ENCODE results near the gene MSLN.
A peak's percentile ranks its signal among the peaks of the same experiment; 100 is the strongest.

Gene MSLN

DNA sequence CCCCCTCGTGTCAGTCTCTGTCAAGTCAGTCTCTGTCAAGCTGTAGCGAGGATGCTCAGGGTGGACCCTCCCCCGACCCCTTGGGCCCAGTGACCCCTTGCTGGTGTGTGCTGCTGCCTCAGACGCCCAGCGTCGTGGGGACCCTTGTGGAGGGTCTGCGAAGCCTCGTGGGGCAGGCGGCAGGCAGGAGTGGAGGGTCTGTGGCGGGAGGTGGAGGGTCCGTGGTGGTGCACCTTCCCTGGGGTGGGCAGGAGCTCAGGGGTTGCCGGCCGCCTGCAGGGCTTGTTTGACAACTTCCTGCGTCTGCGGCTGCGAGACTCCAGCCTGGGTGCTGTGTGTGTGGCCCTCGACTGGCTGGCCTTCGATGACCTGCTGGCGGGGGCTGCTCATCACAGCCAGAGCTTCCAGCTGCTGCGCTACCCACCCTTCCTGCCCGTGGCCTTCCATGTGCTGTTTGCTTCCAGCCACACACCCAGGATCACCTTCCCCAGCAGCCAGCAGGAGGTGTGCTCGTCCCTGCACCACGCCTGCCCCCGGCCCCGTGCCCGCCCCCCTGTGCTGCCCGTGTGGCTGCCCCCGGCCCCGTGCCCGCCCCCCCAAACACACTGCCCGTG is 34.4 kb downstream of the MSLN start:
- DNase-seq, result no peak

DNA sequence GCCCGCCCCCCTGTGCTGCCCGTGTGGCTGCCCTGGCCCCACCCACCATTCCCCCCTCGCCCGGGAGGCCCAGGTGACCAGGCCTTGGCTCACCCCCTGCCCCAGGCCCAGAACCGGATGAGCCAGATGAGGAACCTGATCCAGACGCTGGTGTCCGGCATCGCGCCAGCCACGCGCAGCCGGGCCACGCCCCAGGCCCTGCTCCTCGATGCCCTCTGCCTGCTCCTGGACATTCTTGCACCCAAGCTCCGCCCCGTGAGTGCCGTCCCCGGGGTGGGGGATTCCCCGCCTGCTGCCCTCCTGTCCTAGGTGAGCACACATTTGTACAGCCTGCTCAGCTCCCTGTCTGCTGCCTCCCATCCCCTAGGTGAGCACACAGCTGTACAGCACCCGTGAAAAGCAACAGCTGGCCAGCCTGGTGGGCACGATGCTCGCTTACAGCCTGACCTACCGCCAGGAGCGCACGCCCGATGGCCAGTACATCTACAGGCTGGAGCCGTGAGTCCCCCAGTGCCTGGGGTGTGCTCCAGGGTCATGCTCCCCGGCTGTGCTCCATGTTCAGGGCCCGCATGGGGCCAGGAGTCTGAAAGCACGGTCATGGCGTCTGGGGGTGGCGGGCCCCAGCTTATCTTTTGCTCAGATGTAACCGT is 35.2 kb downstream of the MSLN start:
- DNase-seq, result no peak

DNA sequence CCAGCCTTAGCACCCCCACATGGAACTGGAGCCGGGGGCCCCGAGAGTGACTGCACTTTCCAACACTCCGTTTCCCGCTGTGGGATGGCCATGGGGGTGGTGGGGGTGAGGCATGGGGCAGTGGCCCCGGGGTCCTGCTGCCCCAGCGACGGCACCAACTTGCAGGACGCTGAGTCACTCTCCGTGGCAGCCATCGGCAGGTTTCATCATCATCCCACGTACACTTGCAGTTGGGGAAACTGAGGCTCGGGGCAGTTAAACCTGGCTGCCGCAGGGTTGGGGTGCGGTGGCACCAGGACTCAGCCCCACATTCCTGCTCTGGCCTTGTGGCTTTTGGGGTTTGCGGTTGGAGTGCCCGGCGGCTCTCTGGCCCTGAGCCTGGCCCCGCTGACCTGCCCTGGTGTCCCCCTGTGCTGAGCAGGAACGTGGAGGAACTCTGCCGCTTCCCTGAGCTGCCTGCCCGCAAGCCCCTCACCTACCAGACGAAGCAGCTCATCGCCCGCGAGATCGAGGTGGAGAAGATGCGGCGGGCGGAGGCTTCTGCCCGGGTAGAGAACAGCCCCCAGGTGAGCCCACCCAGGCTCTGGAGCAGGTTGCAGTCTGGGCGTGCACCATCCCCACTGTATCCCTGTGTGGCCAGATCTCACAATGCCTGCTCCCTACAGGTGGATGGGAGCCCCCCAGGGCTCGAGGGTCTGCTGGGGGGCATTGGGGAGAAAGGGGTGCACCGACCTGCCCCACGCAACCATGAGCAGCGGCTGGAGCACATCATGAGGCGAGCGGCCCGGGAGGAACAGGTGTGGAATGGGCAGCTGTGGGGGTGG is 36.0 kb downstream of the MSLN start:
- DNase-seq, result no peak

DNA sequence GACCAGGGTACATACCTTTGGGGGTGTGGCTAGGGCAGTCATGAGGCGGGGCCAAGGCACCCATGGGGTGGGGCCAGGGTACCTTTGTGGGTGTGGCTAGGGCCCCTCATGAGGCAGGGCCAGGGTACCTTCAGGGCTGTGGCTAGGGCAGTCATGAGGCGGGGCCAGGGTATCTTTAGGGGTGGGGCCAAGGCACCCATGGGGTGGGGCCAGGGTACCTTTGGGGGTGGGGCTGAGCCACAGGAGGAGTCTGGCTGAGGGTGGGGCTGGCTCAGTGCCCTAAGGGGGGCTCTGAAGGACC is 36.5 kb downstream of the MSLN start:
- DNase-seq, result no peak

GRCh38 chr16:797686-798085 is 37.2 kb downstream of the MSLN start:
- DNase-seq, result no peak

- no peak for DNase-seq
These were observed 38.1 kb downstream of the MSLN start for GRCh38 chr16:798666-799065.

DNA sequence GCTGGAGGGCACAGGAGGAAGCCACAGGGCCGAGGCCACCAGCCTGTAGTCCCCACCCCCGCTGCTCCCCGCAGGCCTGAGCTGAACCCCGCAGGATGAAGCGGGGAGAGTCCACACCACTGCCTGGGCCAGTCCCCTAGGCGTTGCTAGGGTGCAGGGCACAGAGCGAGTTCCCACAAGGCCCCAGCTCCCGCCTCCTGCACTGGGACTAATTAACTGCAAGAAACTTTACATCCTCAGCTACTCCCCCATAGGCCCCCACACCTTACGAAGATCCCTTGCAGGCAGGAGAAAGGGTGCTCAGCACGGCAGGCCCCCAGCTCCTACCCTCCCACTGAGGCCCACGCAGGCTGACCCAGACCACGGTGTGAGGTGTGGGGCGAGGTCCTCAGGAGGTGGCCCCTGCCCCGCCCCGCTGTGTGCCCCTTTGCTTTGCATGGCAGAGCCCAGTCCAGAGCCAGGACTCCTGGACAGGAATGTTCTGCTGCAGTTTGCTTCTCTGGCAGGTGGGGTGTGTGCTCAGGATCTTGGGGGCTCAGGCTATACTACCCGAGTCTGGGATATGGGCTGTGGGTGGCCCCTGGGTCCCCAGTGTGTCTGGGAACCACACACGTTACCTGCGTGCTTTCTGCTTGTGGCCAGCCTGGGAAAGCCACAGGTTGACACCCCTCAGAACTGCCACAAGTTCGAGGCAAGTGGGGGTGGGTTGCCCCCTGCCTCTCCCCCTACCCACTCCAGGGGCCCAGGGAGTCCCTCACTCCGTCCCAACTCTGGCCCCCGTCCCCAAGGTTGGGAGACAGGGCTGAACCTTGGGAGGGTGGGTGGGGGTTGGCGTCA is 38.8 kb downstream of the MSLN start:
- no peak for DNase-seq

GRCh38 chr16:799948-800833 is 39.7 kb downstream of the MSLN start, which contains the start of gene GNG13:
TSS of gene GNG13 (minus strand) at chr16:800734. CDS start at chr16:799077, 1,657 bp downstream.
- DNase-seq, result peak; percentile 54

DNA sequence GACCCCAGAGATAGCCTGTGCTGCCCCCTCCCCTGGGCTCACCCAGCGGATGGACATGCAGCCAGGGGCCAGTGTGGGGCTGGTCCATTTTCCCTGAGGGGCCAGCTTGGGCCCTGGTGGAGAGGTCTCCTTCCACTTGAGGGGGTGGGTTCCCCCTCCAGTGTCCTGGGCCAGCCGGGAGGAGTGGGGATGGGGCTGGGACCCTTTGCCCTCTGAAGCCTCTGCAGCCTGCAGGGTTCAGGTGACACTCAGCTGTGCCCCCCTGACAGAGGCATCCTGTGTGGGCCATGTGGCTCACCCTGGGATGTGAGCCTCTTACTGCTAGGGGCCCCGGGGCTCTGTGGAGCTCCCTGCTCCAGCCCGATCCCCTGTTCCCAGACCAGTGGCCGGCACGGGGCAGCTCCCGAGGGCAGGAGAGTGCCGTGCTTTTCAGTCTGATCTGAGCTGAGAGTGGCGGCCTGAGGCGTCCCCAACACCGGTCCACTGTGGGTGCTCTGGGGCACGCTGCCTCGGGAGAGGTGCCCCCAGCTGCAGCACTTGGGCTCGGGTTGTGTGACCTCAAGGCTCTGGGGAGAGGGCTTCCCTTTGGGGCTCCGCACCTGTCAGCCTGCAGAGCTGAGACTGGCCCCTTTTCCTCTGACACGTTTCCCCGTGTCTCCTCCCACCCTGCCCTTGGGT is 40.4 kb downstream of the MSLN start:
- DNase-seq, result no peak

DNA sequence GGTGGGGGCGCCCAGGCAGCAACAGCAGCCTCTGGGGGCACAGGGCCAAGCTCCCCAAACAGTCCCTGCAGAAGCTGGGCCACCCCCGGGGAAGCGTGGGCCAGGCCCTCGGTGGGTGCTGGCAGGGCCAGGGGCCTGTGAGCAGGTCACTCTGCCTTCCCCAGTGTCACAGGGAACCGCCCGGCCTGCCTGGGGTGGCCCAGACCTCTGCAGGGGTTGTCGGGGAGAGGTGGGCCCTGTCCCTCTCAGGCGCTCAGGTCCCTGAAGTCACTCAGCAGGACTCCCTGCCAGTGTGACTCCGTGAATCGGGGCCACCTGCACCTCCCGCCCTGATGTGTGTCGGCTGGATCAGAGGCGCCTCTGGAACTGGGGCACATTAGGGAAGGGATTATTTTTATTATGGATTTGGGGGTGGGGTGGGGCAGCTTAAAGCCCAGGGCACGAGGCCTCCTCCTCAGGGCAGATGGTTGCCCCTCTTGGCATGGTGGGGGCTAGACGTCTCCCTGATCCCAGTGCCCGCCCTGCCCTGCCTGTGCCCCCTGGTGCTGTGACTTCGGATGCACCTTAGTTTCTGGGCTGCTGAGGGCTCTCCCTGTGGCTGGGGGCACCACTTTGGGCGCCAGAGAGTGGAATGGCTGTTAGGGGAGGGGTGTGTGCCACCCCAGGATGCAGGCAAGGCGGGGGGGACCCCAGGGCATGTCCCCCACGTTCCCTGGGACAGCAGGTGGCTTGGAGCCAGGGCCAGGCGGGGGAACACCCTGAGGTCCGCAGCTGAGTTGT is 41.2 kb downstream of the MSLN start:
- DNase-seq, result no peak

DNA sequence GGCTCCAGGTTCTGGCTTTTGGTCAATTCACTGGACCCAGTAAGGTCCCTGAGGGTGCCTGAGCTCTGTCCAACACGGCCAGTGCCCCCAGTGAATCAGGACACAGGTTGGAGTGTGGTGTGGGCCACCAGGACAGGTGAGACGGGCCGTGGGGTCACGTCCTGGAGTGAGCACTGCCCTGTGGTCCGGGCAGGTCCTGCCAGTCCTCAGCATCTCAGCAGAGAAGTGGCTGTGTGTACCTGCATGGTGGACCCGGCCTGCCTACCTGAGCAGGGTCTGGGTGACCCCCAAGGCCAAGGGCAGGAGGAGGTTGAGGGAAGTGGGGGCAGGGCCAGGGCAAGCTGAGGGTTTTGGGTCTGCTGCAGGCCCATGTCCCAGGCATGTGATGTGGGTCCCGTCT is 41.9 kb downstream of the MSLN start:
- no peak for DNase-seq

GRCh38 chr16:802914-803753 is 42.6 kb downstream of the MSLN start:
- DNase-seq, result no peak

DNA sequence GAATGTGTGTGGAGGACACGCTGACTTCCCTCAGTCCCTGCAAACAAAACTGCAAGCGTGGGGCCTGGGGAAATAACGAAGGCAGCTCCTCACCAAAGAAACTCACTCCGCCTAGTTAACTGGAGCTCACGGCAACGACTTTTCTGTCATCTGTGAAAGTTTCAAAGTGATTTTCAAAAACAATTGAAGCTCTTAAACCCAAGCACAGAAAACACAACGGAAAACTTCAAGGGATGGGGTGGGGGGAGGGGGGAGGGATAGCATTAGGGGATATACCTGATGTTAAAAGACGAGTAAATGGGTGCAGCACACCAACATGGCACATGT is 43.2 kb downstream of the MSLN start:
- DNase-seq, result no peak

DNA sequence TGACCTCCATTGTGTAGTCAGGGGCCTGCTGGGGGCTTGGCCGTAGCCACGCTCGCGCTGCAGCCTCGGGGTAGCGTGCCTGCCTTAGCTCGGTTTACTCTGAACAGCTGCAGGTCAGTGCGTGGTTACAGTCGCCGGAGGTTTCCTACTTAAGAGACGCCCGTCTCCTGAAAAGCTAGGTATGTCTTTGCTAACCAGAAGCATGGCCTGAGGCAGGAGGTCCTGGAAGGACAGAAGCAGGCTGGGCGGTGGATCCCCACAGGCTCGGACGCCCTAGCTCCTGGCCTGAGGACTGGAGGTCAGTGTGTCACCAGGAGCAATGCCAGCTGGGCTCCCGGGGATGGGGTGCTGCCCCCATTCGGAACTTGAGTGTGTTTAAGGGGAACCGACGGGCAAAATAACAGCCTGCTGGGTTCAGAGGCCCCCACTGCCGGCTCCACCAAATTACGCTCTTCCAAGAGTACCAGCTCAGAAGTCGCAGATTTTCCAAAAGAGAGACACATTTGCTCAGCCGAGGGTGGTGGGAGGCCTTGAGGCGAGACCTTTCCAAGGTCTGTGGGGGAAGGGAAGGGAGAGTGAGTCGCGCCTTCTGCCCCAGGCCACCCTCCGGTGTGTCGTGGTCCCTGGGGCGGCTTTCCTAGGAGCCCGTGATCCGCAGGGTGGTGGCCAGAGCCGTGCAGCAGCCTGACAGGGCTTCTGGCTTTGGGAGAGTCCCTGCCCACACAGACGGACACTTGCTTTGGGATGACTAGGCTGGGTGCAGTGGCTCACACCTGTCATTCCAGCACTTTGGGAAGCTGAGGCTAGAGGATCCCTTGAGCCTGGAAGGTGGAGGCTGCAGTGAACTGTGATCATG is 43.9 kb downstream of the MSLN start:
- DNase-seq, result no peak

DNA sequence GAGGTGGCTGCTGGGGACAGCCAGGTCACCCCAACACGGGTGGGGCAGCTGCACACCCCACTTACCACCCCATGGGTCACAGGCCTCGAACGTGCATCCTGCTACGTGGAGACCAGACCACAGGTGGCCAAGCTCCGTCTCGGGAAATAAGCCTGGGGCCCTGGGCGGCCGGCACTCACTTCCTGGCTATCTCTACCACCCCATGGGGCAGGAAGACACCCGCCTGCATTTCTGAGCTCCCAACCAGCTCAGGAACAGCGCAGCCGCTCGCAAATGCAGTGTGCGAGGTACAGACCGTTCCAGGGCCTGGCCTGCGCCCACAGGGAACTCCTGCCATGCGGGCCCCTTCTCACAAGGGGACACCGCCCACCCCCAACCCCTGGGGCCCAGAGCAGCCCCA is 44.9 kb downstream of the MSLN start:
- no peak for DNase-seq

DNA sequence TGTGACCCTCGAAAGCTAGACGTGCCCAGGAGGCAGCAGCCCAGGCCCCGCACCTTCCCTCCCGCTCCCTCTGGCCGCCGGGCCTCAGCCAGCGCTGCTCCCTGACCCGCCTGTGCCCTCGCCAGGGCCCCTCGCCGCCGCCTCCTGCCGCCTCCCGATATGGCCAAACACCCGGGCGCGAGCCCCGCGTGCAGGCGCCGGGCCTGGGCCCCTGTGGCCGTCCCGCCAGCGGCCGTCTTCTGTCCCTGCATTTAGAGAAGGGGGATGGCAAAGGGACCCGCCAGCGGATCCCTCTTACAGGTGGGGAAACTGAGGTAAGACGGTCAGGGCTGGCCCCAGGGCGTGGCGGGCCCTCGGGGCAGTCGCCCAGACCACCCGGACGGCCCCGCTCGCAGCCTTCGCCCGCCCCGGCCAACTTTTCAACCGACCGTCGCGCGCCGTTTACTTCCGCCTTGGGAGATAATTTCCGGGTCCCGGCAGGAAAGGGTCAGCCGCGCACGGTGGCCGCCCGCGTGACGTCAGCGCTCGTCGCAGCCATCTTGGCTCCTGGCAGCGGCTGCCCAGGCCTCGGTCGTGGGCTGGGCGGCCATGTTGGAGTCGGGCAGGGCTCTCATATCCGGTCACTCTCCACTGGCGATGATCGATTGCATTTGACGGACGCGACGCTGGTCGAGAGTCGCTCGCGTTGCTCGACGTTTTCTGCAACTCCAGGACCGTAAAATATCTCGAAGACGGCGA is 47.0 kb downstream of the MSLN start:
- peak; percentile 97 for DNase-seq

DNA sequence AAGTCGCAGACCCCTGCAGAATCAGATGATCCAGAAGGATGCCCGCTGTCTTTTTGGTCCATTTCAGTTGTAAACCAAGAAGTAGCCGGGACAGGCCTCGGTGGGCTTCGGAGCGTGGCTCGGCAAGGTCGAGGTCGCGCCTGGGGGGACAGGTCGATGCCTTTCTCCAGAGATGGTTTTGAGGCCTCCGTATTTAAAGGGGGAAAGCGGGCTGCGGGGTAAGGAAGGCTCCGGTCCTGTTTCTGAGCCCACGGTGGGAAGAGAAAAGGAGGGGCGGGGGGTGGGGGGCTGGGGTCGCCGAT is 47.5 kb downstream of the MSLN start:
- DNase-seq, result no peak

- peak; percentile 70 for DNase-seq
These were observed 52.8 kb downstream of the MSLN start for GRCh38 chr16:813204-813915.
